Gastrocnemius medialis (tissue), 4 donors: ENCODE data around the gene FCGR3A. TPM values are rescaled to one million over a fixed set of nuclear protein-coding genes. Genes with fewer than 3 reads are reported as not detected.
"Not testable (repeated sequence)": the region's sequence is repeated elsewhere in the genome, so short reads cannot be mapped to it uniquely, and the experiment has no call there.

ENCODE experiments used
- ATAC-seq, 2 donors: fragments of 150-250 bp; one replicate each; pipeline ENCODE4 v1.9.1; 2016
- DNase-seq, 2 donors: peaks; one replicate each; pipeline ENCODE4 v3.0.0-alpha.2; 2019
- H3K27ac ChIP-seq, 4 donors: fragments of 200-600 bp; sonication (generic); 1 replicate in 1 of 4; 2 replicates in 3 of 4; pipeline ENCODE4 v1.5.1; 2016 to 2018; ENCODE audit warnings: mild to moderate bottlenecking in 2 of 4, moderate library complexity in 1 of 4
- H3K27me3 ChIP-seq, 3 donors: fragments of 200-600 bp; sonication (generic) in 2 of 3; 1 replicate in 1 of 3; 2 replicates in 2 of 3; pipeline versions ENCODE4 v1.5.1 to v1.6.0; 2016 to 2019; ENCODE audit warnings: mild to moderate bottlenecking in 1 of 3, moderate library complexity in 1 of 3
- H3K36me3 ChIP-seq, 2 donors: fragments of 200-600 bp; sonication (generic) in 1 of 2; one replicate each; pipeline ENCODE4 v1.5.1; 2017 to 2018
- H3K4me1 ChIP-seq, 2 donors: fragments of 200-600 bp; sonication (generic) in 1 of 2; one replicate each; pipeline ENCODE4 v1.5.1; 2016 to 2017; ENCODE audit warnings: mild to moderate bottlenecking in 2 of 2
- H3K4me3 ChIP-seq, 4 donors: fragments of 200-600 bp; sonication (generic) in 3 of 4; 1 replicate in 1 of 4; 2 replicates in 3 of 4; pipeline ENCODE4 v1.5.1; 2016 to 2019; ENCODE audit warnings: mild to moderate bottlenecking in 2 of 4
- H3K9me3 ChIP-seq, 3 donors: fragments of 200-600 bp; sonication (generic) in 2 of 3; 1 replicate in 1 of 3; 2 replicates in 2 of 3; pipeline ENCODE4 v1.5.1; 2016 to 2019
- CTCF ChIP-seq, 5 experiments: fragments of 450-650 bp in 3 of 5; fragments of 200-600 bp in 2 of 5; sonication (generic) in 2 of 5; IDR thresholded peaks in 4 of 5; conservative IDR thresholded peaks in 1 of 5; 1 replicate in 4 of 5; 2 replicates in 1 of 5; pipeline ENCODE4 v1.5.1; 2016 to 2019; ENCODE audit warnings: antibody characterized with exemption in 5 of 5, mild to moderate bottlenecking in 3 of 5, moderate library complexity in 3 of 5
- POLR2A ChIP-seq, 2 donors: fragments of 450-650 bp; IDR thresholded peaks; one replicate each; pipeline ENCODE4 v1.6.1; 2017; ENCODE audit warnings: antibody characterized with exemption in 2 of 2, mild to moderate bottlenecking in 2 of 2, moderate library complexity in 2 of 2
- in situ Hi-C, 4 donors: fragments of 200-750 bp; cut with MboI; loops; one replicate each; pipeline versions ENCODE4 v1.15.0 to v1.8.0; 2017; ENCODE audit warnings: low sequenced_read_pairs in 4 of 4
- intact Hi-C: fragments of 100-400 bp; cut with DNase I; formaldehyde crosslinking; loops from one replicate; pipeline ENCODE4 v1.15.1; 2023; ENCODE audit warnings: low total_unique reads
- total RNA-seq, 4 donors: library from RNA; depleted of rRNA; stranded (reverse); fragments of >200 nt; gene quantifications; one replicate each; pipeline versions ENCODE4 v1.1.0 to v1.2.3, GENCODE V29; 2016

The FCGR3A gene
- total RNA-seq, 4 donors from 2014 or later, result 1.7 to 7.7 (median 3.0) TPM

GRCh38 chr1:161539731-161540569, 9.7 kb downstream of the FCGR3A start:
- peak in 1 of 2 donors; percentile 21 for ATAC-seq

GRCh38 chr1:161538925-161539479, 10.6 kb downstream of the FCGR3A start:
- H3K9me3 ChIP-seq, H3K4me1 ChIP-seq, H3K36me3 ChIP-seq, ATAC-seq, in situ Hi-C loops, H3K4me3 ChIP-seq, DNase-seq, H3K27ac ChIP-seq, intact Hi-C loops: not testable (repeated sequence)
- peaks cover 3 to 14% (median 10%) of the 10 kb centered on the region in 3 donors for H3K27me3 ChIP-seq

More at GRCh38 chr1:161539731-161540569, 9.7 kb downstream of the FCGR3A start:
- H3K4me1 ChIP-seq, H3K36me3 ChIP-seq, intact Hi-C loops, H3K9me3 ChIP-seq, H3K27ac ChIP-seq, in situ Hi-C loops: not testable (repeated sequence)
- DNase-seq, result peak in 1 of 2 donors; percentile 15
- Histone ChIP-seq H3K27me3 (peaks cover 3 to 14% (median 10%) of the 10 kb centered on the region in 3 donors), H3K4me3 (peak overlapping the region; percentile 40 to 48 (median 44))

- not testable (repeated sequence) for H3K36me3 ChIP-seq
Measured at GRCh38 chr1:161537068-161537669, 12.4 kb downstream of the FCGR3A start.

GRCh38 chr1:161532644-161533567, 16.7 kb downstream of the FCGR3A start:
- H3K9me3 ChIP-seq, H3K4me1 ChIP-seq, in situ Hi-C loops, H3K36me3 ChIP-seq, intact Hi-C loops, H3K4me3 ChIP-seq, DNase-seq, H3K27me3 ChIP-seq: not testable (repeated sequence)
- ATAC-seq, result peak in 1 of 2 donors; percentile 20
- peak overlapping the region in 2 of 4 donors; percentile 20 to 45 for H3K27ac ChIP-seq

More at GRCh38 chr1:161537068-161537669, 12.4 kb downstream of the FCGR3A start:
- in situ Hi-C loops, ATAC-seq, H3K27ac ChIP-seq, H3K4me1 ChIP-seq, DNase-seq, H3K9me3 ChIP-seq, H3K4me3 ChIP-seq, intact Hi-C loops: not testable (repeated sequence)
- H3K27me3 ChIP-seq, result peaks cover 3 to 14% (median 10%) of the 10 kb centered on the region in 3 donors

GRCh38 chr1:161531986-161532643, 17.5 kb downstream of the FCGR3A start:
- H3K4me3 ChIP-seq, result no peak overlapping the region
- intact Hi-C loops, result no loop called here
- H3K36me3 ChIP-seq, result no peaks in the 10 kb centered on the region
- in situ Hi-C loops, result no loop called here
- peaks cover 0 to 3% (median 0%) of the 10 kb centered on the region in 3 donors for H3K27me3 ChIP-seq
- DNase-seq, result no peak
- H3K4me1 ChIP-seq, result peaks cover 0 to 6% of the 10 kb centered on the region in 2 donors
- no peak for ATAC-seq
- TF ChIP-seq CTCF (IDR thresholded peaks at IDR 0.05 in 4 of 5, conservative IDR thresholded peaks at IDR 0.05 in 1 of 5) (no peak), POLR2A (IDR thresholded peaks at IDR 0.05) (no peak)
- H3K27ac ChIP-seq, result peak overlapping the region in 2 of 4 donors; percentile 20 to 45
- no peaks in the 10 kb centered on the region for H3K9me3 ChIP-seq
